ENCODE measurements around the gene LGALS3. TPM values are rescaled to one million over a fixed set of nuclear protein-coding genes. Genes with fewer than 3 reads are reported as not detected.

The LGALS3 gene
- total RNA-seq, 4 donors from 2014 or later, result 234 to 565 (median 415) TPM

DNA sequence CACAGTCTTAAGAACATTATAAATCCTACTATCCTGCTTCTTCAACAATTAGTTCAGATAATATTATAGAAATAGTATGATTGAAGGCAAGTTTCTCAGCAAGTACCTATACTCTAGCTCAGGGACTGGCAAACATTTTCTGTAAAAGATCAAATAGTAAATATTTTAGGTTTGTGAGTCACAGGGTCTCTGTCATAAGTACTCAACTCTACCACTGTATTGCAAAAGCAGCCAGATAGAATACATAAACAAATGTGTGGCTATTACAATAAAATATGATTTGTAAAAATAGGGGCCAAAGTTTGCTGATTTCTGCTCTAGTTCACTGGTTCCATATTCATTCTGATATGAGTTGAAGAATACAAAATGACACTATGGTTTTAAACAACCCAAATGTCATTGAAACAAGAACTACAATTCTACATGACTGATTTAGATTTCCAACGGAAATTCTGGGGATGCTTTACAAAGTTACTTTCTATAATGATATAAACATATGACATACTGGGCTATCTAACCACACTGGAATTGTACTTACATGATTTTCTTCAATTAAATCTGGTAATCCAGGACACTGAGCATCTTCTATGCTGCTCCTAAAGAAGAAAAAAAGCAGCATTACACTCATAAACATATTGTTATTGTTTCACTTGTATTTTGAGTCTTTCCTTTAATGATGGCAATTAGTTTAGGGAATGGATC is 23.2 kb downstream of the LGALS3 start:
- no peaks in the 10 kb centered on the region for H3K9me3 ChIP-seq
- no peaks in the 10 kb centered on the region for H3K27me3 ChIP-seq
- intact Hi-C loops (cut with DNase I), result no loop called here
- H3K36me3 ChIP-seq, result peaks cover 0 to 7% (median 0%) of the 10 kb centered on the region in 3 donors
- no peak for DNase-seq
- 61 to 87% methylated on average over 1 of the region's 1 CpG for whole genome bisulfite sequencing, 2 donors
- no peak for TF ChIP-seq POLR2A (IDR thresholded peaks at IDR 0.05)
- TF ChIP-seq, protein P1, sequence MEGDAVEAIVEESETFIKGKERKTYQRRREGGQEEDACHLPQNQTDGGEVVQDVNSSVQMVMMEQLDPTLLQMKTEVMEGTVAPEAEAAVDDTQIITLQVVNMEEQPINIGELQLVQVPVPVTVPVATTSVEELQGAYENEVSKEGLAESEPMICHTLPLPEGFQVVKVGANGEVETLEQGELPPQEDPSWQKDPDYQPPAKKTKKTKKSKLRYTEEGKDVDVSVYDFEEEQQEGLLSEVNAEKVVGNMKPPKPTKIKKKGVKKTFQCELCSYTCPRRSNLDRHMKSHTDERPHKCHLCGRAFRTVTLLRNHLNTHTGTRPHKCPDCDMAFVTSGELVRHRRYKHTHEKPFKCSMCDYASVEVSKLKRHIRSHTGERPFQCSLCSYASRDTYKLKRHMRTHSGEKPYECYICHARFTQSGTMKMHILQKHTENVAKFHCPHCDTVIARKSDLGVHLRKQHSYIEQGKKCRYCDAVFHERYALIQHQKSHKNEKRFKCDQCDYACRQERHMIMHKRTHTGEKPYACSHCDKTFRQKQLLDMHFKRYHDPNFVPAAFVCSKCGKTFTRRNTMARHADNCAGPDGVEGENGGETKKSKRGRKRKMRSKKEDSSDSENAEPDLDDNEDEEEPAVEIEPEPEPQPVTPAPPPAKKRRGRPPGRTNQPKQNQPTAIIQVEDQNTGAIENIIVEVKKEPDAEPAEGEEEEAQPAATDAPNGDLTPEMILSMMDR (IDR thresholded peaks at IDR 0.05), result no peak
- no peaks in the 10 kb centered on the region for H3K4me1 ChIP-seq
- no peak overlapping the region for H3K4me3 ChIP-seq
- no peak overlapping the region for H3K27ac ChIP-seq

DNA sequence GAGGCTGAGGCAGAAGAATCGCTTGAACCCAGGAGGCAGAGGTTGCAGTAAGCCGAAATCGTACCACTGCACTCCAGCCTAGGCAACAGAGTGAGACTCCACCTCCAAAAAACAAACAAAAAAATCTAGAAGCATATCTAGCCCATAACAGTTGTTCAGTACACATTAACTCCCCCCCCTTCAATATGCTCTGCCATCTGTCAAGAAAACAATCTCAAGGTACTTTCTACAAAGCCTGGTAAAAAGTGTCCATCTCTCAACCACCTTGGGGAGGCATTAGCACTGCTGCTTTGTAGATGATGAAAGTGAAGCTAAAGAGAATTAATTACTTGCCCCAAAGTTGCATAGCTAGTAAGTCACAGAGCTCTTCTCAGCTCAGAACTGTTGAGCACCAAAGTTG is 24.9 kb downstream of the LGALS3 start:
- Histone ChIP-seq H3K4me3 (no peak overlapping the region), H3K9me3 (no peaks in the 10 kb centered on the region), H3K4me1 (no peaks in the 10 kb centered on the region), H3K27ac (no peak overlapping the region), H3K36me3 (no peaks in the 10 kb centered on the region), H3K27me3 (no peaks in the 10 kb centered on the region)
- intact Hi-C loops (cut with DNase I), result no loop called here
- WGBS, 2 donors, result 93 to 97% methylated on average over 3 of the region's 3 CpGs
- TF ChIP-seq POLR2A (IDR thresholded peaks at IDR 0.05), result no peak
- TF ChIP-seq, protein P1 (IDR thresholded peaks at IDR 0.05), result no peak
- DNase-seq, result no peak

DNA sequence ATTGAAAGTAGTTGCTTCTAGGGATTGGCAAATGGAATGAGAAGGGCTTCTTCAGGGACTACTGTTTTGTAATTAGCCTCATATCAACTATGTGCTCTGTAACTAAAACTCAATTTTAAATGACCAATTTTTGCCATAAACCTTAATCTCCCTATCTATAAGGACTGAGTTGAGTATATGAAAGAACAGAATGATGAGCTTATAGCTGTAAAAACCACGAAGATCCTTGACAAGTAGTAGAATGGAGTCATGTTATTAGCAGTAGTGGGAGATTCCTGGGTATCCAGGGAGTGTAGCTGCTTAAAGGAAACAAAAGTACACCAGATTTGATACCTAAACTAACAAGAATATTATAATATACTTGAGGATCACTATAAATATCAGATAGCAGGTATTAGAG is 28.0 kb downstream of the LGALS3 start:
- Histone ChIP-seq H3K27ac (no peak overlapping the region), H3K4me3 (no peak overlapping the region), H3K27me3 (no peaks in the 10 kb centered on the region), H3K4me1 (no peaks in the 10 kb centered on the region), H3K9me3 (no peaks in the 10 kb centered on the region), H3K36me3 (no peaks in the 10 kb centered on the region)
- TF ChIP-seq, protein P1 (IDR thresholded peaks at IDR 0.05), result no peak
- no peak for TF ChIP-seq POLR2A (IDR thresholded peaks at IDR 0.05)
- intact Hi-C loops (cut with DNase I), result no loop called here
- 58 to 83% methylated on average over 1 of the region's 1 CpG for WGBS, 2 donors
- no peak for DNase-seq

DNA sequence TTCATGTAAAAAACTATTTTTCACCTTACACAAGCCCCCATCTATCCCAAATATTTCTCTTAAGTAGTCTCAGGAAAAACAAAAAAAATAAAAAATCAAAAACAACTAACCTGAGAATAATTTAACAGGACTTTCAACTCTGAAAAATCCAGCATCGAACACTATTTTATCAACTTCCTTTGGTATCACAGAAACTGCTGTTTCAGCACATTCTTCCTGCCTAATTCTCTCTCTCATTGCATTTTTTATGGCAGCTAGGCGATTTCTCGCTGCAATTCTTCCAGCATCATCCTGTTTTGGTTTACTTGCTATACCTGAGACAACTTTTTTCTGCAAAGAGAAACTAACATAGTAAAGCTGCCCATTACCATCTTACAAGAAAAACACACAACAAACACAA is 29.4 kb downstream of the LGALS3 start:
- 77 to 90% methylated on average over 3 of the region's 3 CpGs for WGBS, 2 donors
- no peak for TF ChIP-seq POLR2A (IDR thresholded peaks at IDR 0.05)
- TF ChIP-seq, protein P1 (IDR thresholded peaks at IDR 0.05), result no peak
- Histone ChIP-seq H3K27me3 (no peaks in the 10 kb centered on the region), H3K36me3 (no peaks in the 10 kb centered on the region), H3K27ac (no peak overlapping the region), H3K4me1 (no peaks in the 10 kb centered on the region), H3K9me3 (no peaks in the 10 kb centered on the region), H3K4me3 (no peak overlapping the region)
- DNase-seq, result no peak
- intact Hi-C loops (cut with DNase I), result no loop called here

DNA sequence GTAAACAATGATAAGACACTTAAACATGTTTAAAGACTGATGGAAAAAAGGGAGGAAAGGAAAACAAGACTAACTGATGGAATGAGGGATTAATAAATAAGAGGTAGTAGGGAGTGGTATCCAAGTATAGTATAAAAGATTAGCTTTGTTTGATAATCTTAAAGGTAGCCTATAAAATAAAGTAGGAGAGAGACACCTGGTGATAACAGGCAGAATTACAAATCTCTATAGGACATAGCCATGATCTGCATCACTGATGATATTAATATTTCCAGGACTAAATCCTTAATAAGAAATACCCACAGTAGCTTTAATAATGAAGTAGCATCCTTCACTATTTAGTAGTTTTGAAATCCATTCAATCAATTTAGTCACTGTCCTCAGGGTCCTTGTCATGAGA is 31.9 kb downstream of the LGALS3 start:
- no peak overlapping the region for H3K4me3 ChIP-seq
- H3K4me1 ChIP-seq, result no peaks in the 10 kb centered on the region
- TF ChIP-seq, protein P1 (IDR thresholded peaks at IDR 0.05), result peak; percentile 49 to 77 (median 70)
- no peak for TF ChIP-seq POLR2A (IDR thresholded peaks at IDR 0.05)
- intact Hi-C loops (cut with DNase I), result loop anchor here (5.0 kb wide), 1 partner anchor 69 kb away; no protein-coding TSS in a partner anchor
- no peak for DNase-seq
- H3K27me3 ChIP-seq, result no peaks in the 10 kb centered on the region
- H3K9me3 ChIP-seq, result no peaks in the 10 kb centered on the region
- no peak overlapping the region for H3K27ac ChIP-seq
- no peaks in the 10 kb centered on the region for H3K36me3 ChIP-seq

Measured in esophagus squamous epithelium (tissue), 5 donors.